ENCODE results near the gene IRS1.

GRCh38 chr2:226691255-226691654, 108.4 kb downstream of the IRS1 start:
- TF ChIP-seq CTCF (optimal IDR thresholded peaks at IDR 0.05 in 1 of 3, IDR thresholded peaks at IDR 0.05 in 1 of 3, conservative IDR thresholded peaks at IDR 0.05 in 1 of 3; ENCODE audit: extremely low read depth in 1 of 3, insufficient read depth in 2 of 3, low read length in 3 of 3): no peak
- no peak for TF ChIP-seq EZH2 (IDR thresholded peaks at IDR 0.05; ENCODE audit: low read length)

Measured in keratinocyte (primary cell).